CD4-positive, alpha-beta T cell treated with Interleukin-12 subunit alpha and Interleukin-12 subunit beta, for 1 hour (primary cell): Measurements from ENCODE around the gene ERC2.

Source experiments
- DNase-seq: peaks from one replicate; pipeline ENCODE4 v3.0.0-alpha.2; 2020

Gene ERC2

DNA sequence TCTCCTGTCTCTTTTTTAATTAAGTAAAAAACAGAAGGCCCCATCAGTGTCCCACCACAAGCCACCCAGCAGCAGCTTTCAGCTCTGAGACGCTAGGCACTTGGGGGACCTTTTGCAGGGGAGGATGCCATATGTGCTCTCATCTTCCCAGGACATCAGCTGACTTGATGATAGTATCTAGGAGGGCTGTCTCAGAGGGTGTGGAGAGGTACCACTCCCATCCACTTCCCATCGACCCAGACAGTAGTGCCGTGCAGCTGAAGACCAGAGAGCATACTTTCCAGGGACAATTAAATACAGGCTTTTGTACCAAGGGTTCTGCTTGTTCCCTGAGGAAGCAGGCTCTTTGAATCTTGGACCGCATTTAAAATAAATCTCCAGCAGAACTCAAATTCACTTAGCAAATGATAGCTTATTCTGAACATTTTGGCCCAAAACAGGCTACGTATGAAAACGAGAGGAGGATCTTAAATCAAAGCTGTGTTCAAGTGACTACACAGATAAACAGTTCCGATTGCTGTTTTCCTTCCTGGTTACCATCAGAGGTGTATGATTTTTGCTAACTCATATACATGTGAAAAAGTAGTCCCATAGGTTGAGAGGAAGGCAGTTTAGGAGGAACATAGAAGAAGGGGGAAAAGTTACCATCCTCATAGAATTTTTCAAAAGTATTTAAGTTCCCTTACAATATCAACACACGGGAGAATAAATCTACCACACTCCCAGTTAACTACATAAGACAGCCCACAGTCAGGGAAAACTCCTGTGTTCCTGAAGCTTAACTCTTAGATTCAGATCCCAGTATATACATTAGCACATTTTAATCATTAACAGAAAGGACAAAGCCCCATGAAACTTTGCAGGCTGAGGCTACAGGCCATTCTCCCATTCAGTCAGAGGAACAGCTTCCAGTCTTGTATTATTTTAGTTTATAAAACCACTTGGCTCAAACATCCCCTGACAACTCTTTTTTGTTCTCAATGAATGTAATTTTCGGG is 990.7 kb downstream of the ERC2 start:
- no peak for DNase-seq

DNA sequence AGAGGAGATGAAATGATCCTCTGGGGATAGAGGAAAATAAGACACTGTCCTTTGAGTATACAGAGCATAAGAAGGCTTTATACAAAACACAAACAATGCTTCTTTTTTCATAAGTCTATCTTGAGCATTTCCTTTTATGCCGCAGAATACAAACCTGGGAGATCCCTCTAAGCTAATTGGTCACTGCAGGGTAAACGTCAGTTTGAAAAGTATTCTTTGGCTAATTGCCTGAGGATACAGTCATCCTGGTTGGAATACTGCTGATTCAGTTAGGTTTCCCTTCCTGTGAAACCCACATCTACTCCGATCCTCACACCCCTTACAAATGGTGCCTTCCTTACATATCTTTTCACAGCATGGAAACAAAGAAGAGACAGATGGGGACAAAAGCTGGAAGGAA is 991.8 kb downstream of the ERC2 start:
- DNase-seq, result no peak

DNA sequence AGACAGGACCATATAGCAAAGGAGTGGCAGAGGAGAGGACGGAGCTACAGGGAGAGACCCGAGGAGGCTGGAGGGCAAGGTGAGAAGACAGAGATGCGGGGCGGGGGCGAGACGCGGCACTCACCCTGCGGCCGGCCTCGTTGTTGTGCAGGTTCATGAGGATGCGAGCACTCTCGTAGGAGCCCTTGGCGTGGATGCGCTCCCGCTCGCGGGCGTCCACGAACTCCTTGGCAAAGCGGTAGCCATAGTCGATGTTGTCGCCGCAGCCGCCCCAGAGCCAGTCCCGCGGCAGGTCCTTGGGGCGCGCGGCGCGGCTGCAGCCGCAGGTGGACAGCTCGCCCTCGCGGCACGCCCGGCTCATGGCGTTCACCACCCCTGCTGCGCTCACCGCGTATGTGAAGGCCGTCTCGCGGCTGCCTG is 994.0 kb downstream of the ERC2 start:
- no peak for DNase-seq

DNA sequence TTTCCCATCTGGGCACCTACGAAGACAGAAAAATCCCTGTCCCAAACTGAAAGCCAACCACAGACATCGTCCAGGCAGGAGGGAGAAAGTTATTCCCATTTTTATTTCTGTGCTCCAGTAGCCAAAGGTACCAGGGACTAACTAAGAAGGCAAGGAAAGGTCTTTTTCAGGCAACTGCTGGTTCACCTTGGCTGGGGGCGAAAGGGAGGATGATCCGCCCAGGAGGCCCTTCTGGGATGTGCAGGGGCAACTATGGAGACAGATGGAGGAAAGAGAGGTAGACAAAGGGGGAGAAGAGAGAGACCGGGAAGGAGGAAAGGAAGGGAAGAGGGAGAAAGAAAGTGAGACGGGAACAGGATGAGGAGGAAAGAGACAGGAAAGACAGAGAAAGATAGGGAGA is 994.5 kb downstream of the ERC2 start:
- no peak for DNase-seq

DNA sequence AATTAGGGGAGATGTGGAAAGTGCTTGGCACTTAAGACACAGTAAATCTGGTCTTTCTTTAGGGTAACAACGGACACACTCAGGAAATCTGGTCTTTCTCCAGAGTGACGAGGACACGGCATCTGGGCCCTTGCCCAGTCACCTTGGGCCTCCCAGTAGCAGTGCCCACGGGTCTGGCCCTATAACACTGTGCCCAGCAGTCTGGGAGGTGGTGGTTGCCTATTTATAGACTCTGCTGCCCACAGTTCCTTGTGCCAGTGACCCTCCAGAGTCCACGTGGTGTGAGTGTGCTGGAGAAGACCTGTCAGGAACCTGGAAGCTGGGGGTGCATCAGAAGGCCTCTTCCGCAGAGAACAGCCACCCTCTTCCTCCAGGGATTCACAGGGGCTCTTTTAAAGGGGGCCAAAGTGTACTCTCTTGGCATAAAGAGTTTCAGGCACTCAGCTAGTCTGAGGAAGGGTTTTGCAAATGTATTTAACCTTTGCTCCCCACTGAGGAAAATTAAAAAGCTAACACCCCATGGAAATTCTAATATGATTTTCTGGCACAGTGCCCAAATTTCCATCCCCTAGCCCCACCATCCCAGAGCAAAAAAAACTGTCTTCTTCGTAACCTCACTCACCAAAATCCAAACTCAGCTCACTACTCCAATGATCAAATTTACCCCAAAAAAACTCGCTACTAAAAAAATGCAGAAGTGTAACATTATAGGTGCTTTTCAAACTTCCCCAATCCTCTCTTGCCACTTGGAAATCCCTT is 996.6 kb downstream of the ERC2 start:
- DNase-seq, result no peak

DNA sequence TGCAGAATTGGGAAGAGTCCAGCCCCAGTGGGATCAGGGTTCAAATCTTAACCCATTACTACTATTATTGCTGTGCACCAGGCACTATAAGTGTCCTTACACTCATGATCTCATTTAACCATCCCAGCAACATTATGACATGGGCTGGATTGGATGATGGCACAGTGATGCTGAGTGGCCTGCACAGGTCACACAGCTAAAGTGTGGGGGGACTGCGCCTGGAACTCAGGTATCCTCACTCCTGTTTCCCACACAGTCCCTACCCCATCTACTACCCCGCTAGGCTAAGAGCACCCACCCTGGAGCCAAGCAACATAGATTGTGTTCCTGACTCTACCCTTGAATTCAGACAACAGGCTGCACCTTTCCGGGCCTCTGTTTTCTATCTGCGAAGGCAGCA is 997.2 kb downstream of the ERC2 start:
- DNase-seq, result no peak

DNA sequence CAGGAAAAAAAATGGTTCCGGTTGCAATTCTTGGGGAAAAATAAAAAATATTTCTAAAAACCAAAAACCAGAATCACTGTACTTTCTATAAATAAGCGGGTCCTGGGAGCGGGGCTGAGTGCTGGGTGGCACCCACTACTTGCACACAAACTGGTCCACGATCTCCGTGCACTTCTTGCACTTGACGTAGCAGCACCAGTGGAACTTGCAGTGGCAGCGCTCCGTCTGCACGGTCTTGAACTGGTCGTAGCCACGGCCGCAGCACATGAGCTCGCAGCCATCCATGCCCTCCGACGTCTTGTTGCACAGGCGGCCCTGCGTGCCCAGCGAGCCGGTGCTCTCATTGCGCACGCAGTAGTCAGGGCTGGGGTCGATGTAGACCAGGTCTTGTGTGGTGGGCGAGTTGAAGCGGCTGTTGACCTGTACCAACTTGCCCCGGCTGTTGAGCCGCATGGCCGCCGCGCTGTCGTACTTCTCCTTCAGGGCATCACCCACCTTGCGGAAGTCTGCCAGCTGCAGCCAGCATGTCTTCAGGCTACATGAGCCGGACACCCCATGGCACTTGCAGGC is 998.2 kb downstream of the ERC2 start:
- DNase-seq, result no peak

DNA sequence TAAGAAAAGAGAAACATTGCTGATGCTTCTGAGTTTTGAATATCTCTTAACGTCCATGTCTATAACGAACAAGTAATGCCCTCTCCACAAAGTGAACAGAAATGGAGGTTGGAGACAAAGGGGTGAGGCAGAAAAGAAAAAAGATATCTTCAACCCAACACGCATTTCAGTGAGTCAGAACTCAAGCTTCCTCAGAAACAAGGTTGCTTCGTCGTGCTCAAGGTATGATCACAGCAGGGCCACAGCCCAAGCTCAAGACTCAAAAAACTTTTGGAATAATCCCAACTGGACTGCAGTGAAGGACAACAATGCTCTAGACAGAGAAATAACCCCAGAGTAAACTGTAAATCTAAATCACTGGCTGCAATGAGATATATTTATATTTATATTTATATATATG is 1000.0 kb downstream of the ERC2 start:
- DNase-seq, result no peak

DNA sequence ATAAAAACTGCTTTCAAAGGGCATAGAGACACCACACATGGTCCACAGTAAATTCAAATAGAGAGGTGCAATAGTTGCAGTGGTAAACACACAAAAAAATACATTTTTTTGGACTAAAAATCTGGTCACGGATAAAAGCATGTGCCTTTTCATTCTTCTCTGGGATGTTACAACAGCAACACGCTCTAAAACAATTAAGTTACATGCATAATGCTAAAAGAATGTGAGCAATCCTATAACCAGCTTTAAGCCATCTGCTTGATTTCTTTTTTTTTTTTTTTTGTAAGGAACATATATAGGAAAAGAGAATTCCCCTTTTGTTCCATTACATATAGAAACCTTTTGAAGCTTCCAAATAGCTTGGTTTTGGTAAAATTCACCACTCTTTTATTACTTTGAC is 1001.2 kb downstream of the ERC2 start:
- DNase-seq, result no peak

DNA sequence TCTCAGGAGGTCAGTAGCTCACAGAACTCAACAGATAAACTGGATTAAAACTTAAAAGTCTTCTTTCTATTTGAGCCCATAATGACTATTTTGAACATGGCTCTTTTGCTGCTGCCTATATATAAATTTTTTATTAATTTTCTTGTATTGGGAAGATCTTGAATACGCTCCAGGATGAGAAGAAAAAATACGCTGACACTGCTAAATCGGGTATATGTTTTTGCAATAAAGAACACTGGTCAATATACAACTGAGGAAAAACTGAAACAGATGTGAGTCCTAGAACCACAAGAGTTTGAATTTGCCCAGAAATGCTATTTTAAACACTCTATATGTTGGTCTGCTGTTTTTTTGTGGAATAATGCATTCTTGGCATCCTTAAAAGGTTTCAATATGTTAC is 1001.7 kb downstream of the ERC2 start:
- DNase-seq, result no peak

DNA sequence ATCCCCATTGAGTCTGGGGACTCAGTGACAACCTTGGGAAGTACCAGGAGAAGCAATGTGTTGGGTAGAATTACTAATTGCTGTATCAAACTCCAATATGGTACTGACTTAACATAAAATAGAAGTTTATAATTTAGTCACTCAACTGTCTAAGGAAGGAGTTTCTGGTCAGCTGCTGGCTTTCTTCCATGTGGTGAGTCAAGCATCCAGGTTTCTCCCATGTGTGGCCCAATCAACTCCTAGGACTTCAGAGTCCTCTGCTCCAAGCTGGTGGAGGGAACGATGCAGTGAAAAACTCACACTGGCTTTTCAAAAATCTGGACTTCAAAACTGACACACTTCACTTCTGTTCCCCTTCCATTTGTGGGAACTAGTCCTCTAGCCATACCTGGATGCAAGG is 1006.4 kb downstream of the ERC2 start:
- DNase-seq, result no peak

DNA sequence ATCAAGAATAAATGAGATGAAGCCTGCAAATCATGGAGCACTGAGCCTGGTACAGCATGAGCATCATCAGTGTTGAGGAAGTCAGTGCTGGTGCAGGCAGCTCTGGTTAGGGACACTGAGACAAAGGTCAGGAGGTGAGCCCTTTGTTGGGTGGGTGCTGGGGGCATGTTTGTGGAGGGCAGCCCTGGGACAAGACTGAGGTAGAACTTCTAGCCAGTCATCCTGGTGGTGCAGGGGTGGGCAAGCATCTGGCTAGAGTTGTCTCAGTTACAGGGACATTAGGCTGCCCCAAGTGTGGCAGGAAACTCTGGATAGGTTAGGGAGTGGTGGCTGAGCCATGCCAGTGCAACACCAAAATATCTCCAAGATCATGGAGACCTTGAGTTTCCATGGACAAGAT is 1008.4 kb downstream of the ERC2 start:
- DNase-seq, result no peak
